Endodermal cell (in vitro differentiated cells): ENCODE data around the gene SNX11. TPM values are rescaled to one million over a fixed set of nuclear protein-coding genes. Genes with fewer than 3 reads are reported as not detected.

Source experiments
- DNase-seq: peaks from one replicate; pipeline ENCODE4 v3.0.0-alpha.2; 2017
- H3K27ac ChIP-seq: 2 replicates; pipeline ENCODE4 v1.5.1; 2013; ENCODE audit warnings: mild to moderate bottlenecking, low read depth, low read length, moderate library complexity
- H3K27me3 ChIP-seq: 2 replicates; pipeline ENCODE4 v1.6.1; 2013; ENCODE audit warnings: mild to moderate bottlenecking, low read length, moderate library complexity; ENCODE audit not compliant: insufficient read depth, control insufficient read depth, poor library complexity, severe bottlenecking
- H3K36me3 ChIP-seq: 2 replicates; pipeline ENCODE4 v1.7.0; 2013; ENCODE audit warnings: mild to moderate bottlenecking, low read length, moderate library complexity; ENCODE audit not compliant: control insufficient read depth, insufficient read depth
- H3K4me1 ChIP-seq: one replicate; pipeline ENCODE4 v1.7.0; 2013; ENCODE audit warnings: low read length; ENCODE audit not compliant: control insufficient read depth, insufficient read depth
- H3K4me3 ChIP-seq: 2 replicates; pipeline ENCODE4 v1.5.1; 2013; ENCODE audit warnings: mild to moderate bottlenecking, low read length, moderate library complexity
- H3K9ac ChIP-seq: 2 replicates; pipeline ENCODE4 v1.6.1; 2013; ENCODE audit warnings: mild to moderate bottlenecking, low read length, moderate library complexity; ENCODE audit not compliant: poor library complexity, severe bottlenecking; ENCODE audit errors: extremely low read depth
- H3K9me3 ChIP-seq: 2 replicates; pipeline ENCODE4 v1.6.1; 2013; ENCODE audit warnings: mild to moderate bottlenecking, low read length, moderate library complexity; ENCODE audit not compliant: control insufficient read depth
- H3K27ac Mint-ChIP-seq: 2 replicates; pipeline ENCODE4 v1.8.0; 2020; ENCODE audit warnings: mixed read lengths
- H3K27me3 Mint-ChIP-seq: 2 replicates; pipeline ENCODE4 v1.8.0; 2021; ENCODE audit warnings: mild to moderate bottlenecking, mixed read lengths; ENCODE audit not compliant: insufficient read depth
- H3K36me3 Mint-ChIP-seq: 2 replicates; pipeline ENCODE4 v1.8.0; 2020; ENCODE audit warnings: low read depth, mixed read lengths
- H3K4me1 Mint-ChIP-seq: 2 replicates; pipeline ENCODE4 v1.8.0; 2020; ENCODE audit warnings: mixed read lengths
- H3K4me3 Mint-ChIP-seq: 2 replicates; pipeline ENCODE4 v1.8.0; 2020; ENCODE audit warnings: mild to moderate bottlenecking, moderate library complexity, mixed read lengths
- H3K9me3 Mint-ChIP-seq: 2 replicates; pipeline ENCODE4 v1.8.0; 2020; ENCODE audit warnings: mild to moderate bottlenecking, mixed read lengths
- CTCF ChIP-seq: fragments of 200-600 bp; sonication (generic); conservative IDR thresholded peaks from 2 replicates; pipeline ENCODE4 v1.5.0; 2021; ENCODE audit warnings: antibody characterized with exemption, mild to moderate bottlenecking
- WGBS, 2 experiments: methylation state at CpG; one replicate each; pipeline versions ENCODE4 v1.1.5 to v1.1.7; 2013; ENCODE audit warnings: missing lambda C conversion rate in 2 of 2, mixed read lengths in 1 of 2; ENCODE audit not compliant: insufficient coverage in 1 of 2, insufficient read length in 1 of 2; 5-methylcytosine and 5-hydroxymethylcytosine counted together
- total RNA-seq, 2 donors: library from RNA; stranded (reverse); fragmentation: NEBNext Ultra II Directional in 1 of 2; extraction: Animal tissue kit (Norgen Biotek cat#: 25700) in 1 of 2; gene quantifications; 2 replicates in 1 of 2; 3 replicates in 1 of 2; pipeline ENCODE4 v1.2.1, GENCODE V29; 2021

The SNX11 gene
- total RNA-seq, 2 donors from 2014 or later = 19.7 to 20.5 TPM

GRCh38 chr17:48162306-48162934, 54.9 kb downstream of the SNX11 start:
- no peaks in the 10 kb centered on the region for H3K9me3 ChIP-seq
- H3K27ac ChIP-seq = no peak overlapping the region
- Mint-ChIP-seq H3K27me3 (peaks cover 5% of the 10 kb centered on the region), H3K9me3 (peaks cover 3% of the 10 kb centered on the region), H3K36me3 (no peaks in the 10 kb centered on the region), H3K27ac (peak overlapping the region; percentile 53), H3K4me1 (peaks cover 72% of the 10 kb centered on the region), H3K4me3 (no peak overlapping the region)
- no peak for DNase-seq
- H3K9ac ChIP-seq = no peak overlapping the region
- peaks cover 21% of the 10 kb centered on the region for H3K4me1 ChIP-seq
- no peaks in the 10 kb centered on the region for H3K36me3 ChIP-seq
- no peaks in the 10 kb centered on the region for H3K27me3 ChIP-seq
- no peak for TF ChIP-seq CTCF
- no peak overlapping the region for H3K4me3 ChIP-seq
- 90 to 100% methylated on average over 2 to 4 of the region's 5 CpGs for WGBS, 2 experiments

GRCh38 chr17:48162946-48163506, 55.5 kb downstream of the SNX11 start:
- peak overlapping the region; percentile 15 for H3K27ac Mint-ChIP-seq
- Histone ChIP-seq H3K9me3 (no peaks in the 10 kb centered on the region), H3K27ac (no peak overlapping the region), H3K4me1 (peaks cover 21% of the 10 kb centered on the region), H3K27me3 (no peaks in the 10 kb centered on the region), H3K4me3 (no peak overlapping the region), H3K36me3 (no peaks in the 10 kb centered on the region), H3K9ac (no peak overlapping the region)
- 65 to 69% methylated on average over 5 of the region's 5 CpGs for WGBS, 2 experiments
- H3K9me3 Mint-ChIP-seq = peaks cover 3% of the 10 kb centered on the region
- peaks cover 78% of the 10 kb centered on the region for H3K4me1 Mint-ChIP-seq
- no peak for DNase-seq
- no peaks in the 10 kb centered on the region for H3K36me3 Mint-ChIP-seq
- peaks cover 5% of the 10 kb centered on the region for H3K27me3 Mint-ChIP-seq
- H3K4me3 Mint-ChIP-seq = no peak overlapping the region
- no peak for TF ChIP-seq CTCF

- Mint-ChIP-seq H3K27ac (no peak overlapping the region), H3K27me3 (peaks cover 4% of the 10 kb centered on the region), H3K4me1 (peaks cover 86% of the 10 kb centered on the region), H3K36me3 (no peaks in the 10 kb centered on the region), H3K9me3 (no peaks in the 10 kb centered on the region), H3K4me3 (no peak overlapping the region)
- no peaks in the 10 kb centered on the region for H3K9me3 ChIP-seq
- no peak overlapping the region for H3K27ac ChIP-seq
- DNase-seq = no peak
- no peaks in the 10 kb centered on the region for H3K36me3 ChIP-seq
- H3K27me3 ChIP-seq = no peaks in the 10 kb centered on the region
- peaks cover 21% of the 10 kb centered on the region for H3K4me1 ChIP-seq
- TF ChIP-seq CTCF = peak; percentile 36
- no peak overlapping the region for H3K4me3 ChIP-seq
- WGBS, 2 experiments = 100% methylated on average over 1 of the region's 1 CpG; no CpG with 5 or more reads in 1 of the 2 experiments
- no peak overlapping the region for H3K9ac ChIP-seq
These were observed 56.2 kb downstream of the SNX11 start for GRCh38 chr17:48163809-48164208.
